Measurements from ENCODE around the gene DUSP3. TPM values are rescaled to one million over a fixed set of nuclear protein-coding genes. Genes with fewer than 3 reads are reported as not detected.

Gene DUSP3
- total and polyA plus RNA-seq, 2 experiments from 2014 or later = 73.8 to 76.8 TPM

DNA sequence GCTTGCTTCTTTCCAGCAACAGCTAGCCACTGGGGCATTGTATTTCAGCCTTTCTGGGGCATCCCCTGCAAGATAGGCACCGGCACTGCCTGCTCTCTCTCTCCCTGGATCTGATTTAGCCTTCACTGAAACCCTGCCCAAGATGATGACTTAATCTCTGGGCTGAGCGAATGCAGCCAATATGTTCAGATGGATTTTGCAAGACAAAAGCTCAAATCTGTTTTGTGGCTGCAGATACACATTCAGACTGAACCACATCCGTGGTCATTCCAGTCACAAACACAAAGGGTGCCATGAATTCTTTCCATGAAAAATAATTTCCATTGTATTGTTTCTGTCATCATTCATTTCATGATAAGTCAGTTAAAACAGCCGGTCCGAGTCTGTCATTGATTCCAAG is 44.4 kb downstream of the DUSP3 start:
- Histone ChIP-seq H4K20me1 (ENCODE audit: insufficient read depth, poor library complexity, severe bottlenecking) (no peaks in the 10 kb centered on the region), H3K79me2 (no peaks in the 10 kb centered on the region), H3K4me2 (no peak overlapping the region), H3K27ac (no peak overlapping the region), H3K27me3 (no peaks in the 10 kb centered on the region), H2AFZ (no peak overlapping the region), H3K4me3 (no peak overlapping the region), H3K4me1 (ENCODE audit: insufficient read depth) (no peaks in the 10 kb centered on the region), H3K36me3 (replicated peaks; ENCODE audit: insufficient read depth, low read depth) (no peaks in the 10 kb centered on the region), H3K9me2 (replicated peaks; ENCODE audit: insufficient read depth) (no peaks in the 10 kb centered on the region), H3K9me3 (ENCODE audit: low read depth) (no peaks in the 10 kb centered on the region)
- no peak for TF ChIP-seq EZH2phosphoT487 (IDR thresholded peaks at IDR 0.05; ENCODE audit: low read depth, severe bottlenecking, unreplicated experiment)
- TF ChIP-seq, protein P1, sequence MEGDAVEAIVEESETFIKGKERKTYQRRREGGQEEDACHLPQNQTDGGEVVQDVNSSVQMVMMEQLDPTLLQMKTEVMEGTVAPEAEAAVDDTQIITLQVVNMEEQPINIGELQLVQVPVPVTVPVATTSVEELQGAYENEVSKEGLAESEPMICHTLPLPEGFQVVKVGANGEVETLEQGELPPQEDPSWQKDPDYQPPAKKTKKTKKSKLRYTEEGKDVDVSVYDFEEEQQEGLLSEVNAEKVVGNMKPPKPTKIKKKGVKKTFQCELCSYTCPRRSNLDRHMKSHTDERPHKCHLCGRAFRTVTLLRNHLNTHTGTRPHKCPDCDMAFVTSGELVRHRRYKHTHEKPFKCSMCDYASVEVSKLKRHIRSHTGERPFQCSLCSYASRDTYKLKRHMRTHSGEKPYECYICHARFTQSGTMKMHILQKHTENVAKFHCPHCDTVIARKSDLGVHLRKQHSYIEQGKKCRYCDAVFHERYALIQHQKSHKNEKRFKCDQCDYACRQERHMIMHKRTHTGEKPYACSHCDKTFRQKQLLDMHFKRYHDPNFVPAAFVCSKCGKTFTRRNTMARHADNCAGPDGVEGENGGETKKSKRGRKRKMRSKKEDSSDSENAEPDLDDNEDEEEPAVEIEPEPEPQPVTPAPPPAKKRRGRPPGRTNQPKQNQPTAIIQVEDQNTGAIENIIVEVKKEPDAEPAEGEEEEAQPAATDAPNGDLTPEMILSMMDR (IDR thresholded peaks at IDR 0.05; ENCODE audit: poor library complexity) = no peak
- no peak for TF ChIP-seq EZH2 (IDR thresholded peaks at IDR 0.05; ENCODE audit: borderline replicate concordance)
- WGBS (ENCODE audit: low lambda C conversion rate, missing lambda C conversion rate) = 84% methylated on average over 5 of the region's 5 CpGs
- DNase-seq (ENCODE audit: low spot score) = no peak

- WGBS (ENCODE audit: low lambda C conversion rate, missing lambda C conversion rate) = 90% methylated on average over 1 of the region's 1 CpG
- no peak for TF ChIP-seq EZH2phosphoT487 (IDR thresholded peaks at IDR 0.05; ENCODE audit: low read depth, severe bottlenecking, unreplicated experiment)
- TF ChIP-seq, protein P1 (IDR thresholded peaks at IDR 0.05; ENCODE audit: poor library complexity) = no peak
- TF ChIP-seq EZH2 (IDR thresholded peaks at IDR 0.05; ENCODE audit: borderline replicate concordance) = no peak
These were observed 44.8 kb downstream of the DUSP3 start for GRCh38 chr17:43733956-43734355.

GRCh38 chr17:43732958-43733357 is 45.8 kb downstream of the DUSP3 start:
- no peaks in the 10 kb centered on the region for H3K27me3 ChIP-seq

More at GRCh38 chr17:43733956-43734355, 44.8 kb downstream of the DUSP3 start:
- Histone ChIP-seq H3K9me2 (replicated peaks; ENCODE audit: insufficient read depth) (no peaks in the 10 kb centered on the region), H3K9me3 (ENCODE audit: low read depth) (no peaks in the 10 kb centered on the region), H3K4me1 (ENCODE audit: insufficient read depth) (no peaks in the 10 kb centered on the region), H2AFZ (no peak overlapping the region), H3K27me3 (no peaks in the 10 kb centered on the region), H3K4me3 (no peak overlapping the region), H3K4me2 (no peak overlapping the region), H3K36me3 (replicated peaks; ENCODE audit: insufficient read depth, low read depth) (no peaks in the 10 kb centered on the region), H3K79me2 (no peaks in the 10 kb centered on the region), H3K27ac (no peak overlapping the region), H4K20me1 (ENCODE audit: insufficient read depth, poor library complexity, severe bottlenecking) (no peaks in the 10 kb centered on the region)
- DNase-seq (ENCODE audit: low spot score) = no peak

More at GRCh38 chr17:43732958-43733357, 45.8 kb downstream of the DUSP3 start:
- Histone ChIP-seq H3K79me2 (no peaks in the 10 kb centered on the region), H3K4me2 (no peak overlapping the region), H3K9me3 (ENCODE audit: low read depth) (no peaks in the 10 kb centered on the region), H2AFZ (no peak overlapping the region), H3K4me3 (no peak overlapping the region), H3K9me2 (replicated peaks; ENCODE audit: insufficient read depth) (no peaks in the 10 kb centered on the region), H4K20me1 (ENCODE audit: insufficient read depth, poor library complexity, severe bottlenecking) (no peaks in the 10 kb centered on the region), H3K4me1 (ENCODE audit: insufficient read depth) (no peaks in the 10 kb centered on the region), H3K36me3 (replicated peaks; ENCODE audit: insufficient read depth, low read depth) (no peaks in the 10 kb centered on the region), H3K27ac (no peak overlapping the region)
- no peak for TF ChIP-seq EZH2phosphoT487 (IDR thresholded peaks at IDR 0.05; ENCODE audit: low read depth, severe bottlenecking, unreplicated experiment)
- TF ChIP-seq EZH2 (IDR thresholded peaks at IDR 0.05; ENCODE audit: borderline replicate concordance) = no peak
- TF ChIP-seq, protein P1 (IDR thresholded peaks at IDR 0.05; ENCODE audit: poor library complexity) = no peak
- WGBS (ENCODE audit: low lambda C conversion rate, missing lambda C conversion rate) = 100% methylated on average over 2 of the region's 2 CpGs
- no peak for DNase-seq (ENCODE audit: low spot score)

Measured in hepatocyte (in vitro differentiated cells).